Measurements from ENCODE around the gene TSPAN10.

Gene TSPAN10

GRCh38 chr17:81665205-81666091 is 28.5 kb downstream of the TSPAN10 start:
- DNase-seq, result no peak

- no peak for DNase-seq
Observed at GRCh38 chr17:81666092-81666341, 29.0 kb downstream of the TSPAN10 start.

- DNase-seq, result peak; percentile 96
Observed at GRCh38 chr17:81666342-81667191, 29.6 kb downstream of the TSPAN10 start, which contains the start of the genes CCDC137 and OXLD1. Gene CCDC137 (plus strand): TSS chr17:81666737. CDS start chr17:81666767, 30 bp downstream. Gene OXLD1 (minus strand): TSS chr17:81666605. CDS start chr17:81666577, 28 bp downstream.

- no peak for DNase-seq
Observed at GRCh38 chr17:81667754-81668153, 30.8 kb downstream of the TSPAN10 start.

GRCh38 chr17:81672504-81672903 is 35.5 kb downstream of the TSPAN10 start:
- no peak for DNase-seq

GRCh38 chr17:81672954-81673353 is 36.0 kb downstream of the TSPAN10 start:
- DNase-seq, result no peak

GRCh38 chr17:81673561-81674258 is 36.7 kb downstream of the TSPAN10 start:
- DNase-seq, result no peak

GRCh38 chr17:81675515-81676221 is 38.7 kb downstream of the TSPAN10 start:
- DNase-seq, result peak; percentile 24

- DNase-seq, result no peak
Observed at GRCh38 chr17:81676906-81677305, 39.9 kb downstream of the TSPAN10 start.

GRCh38 chr17:81680150-81680549 is 43.2 kb downstream of the TSPAN10 start:
- no peak for DNase-seq

- DNase-seq, result no peak
Observed at GRCh38 chr17:81681672-81682071, 44.7 kb downstream of the TSPAN10 start.

GRCh38 chr17:81682565-81683207 is 45.7 kb downstream of the TSPAN10 start:
- no peak for DNase-seq

GRCh38 chr17:81683208-81683583 is 46.2 kb downstream of the TSPAN10 start:
- DNase-seq, result no peak

- peak; percentile 100 for DNase-seq
Observed at GRCh38 chr17:81683584-81684441, 46.8 kb downstream of the TSPAN10 start, which contains the start of the genes ARL16 and HGS. Gene ARL16 (minus strand): TSS chr17:81683797. CDS start chr17:81683753, 44 bp downstream. Gene HGS (plus strand): TSS chr17:81684011. CDS start chr17:81684067, 56 bp downstream.

GRCh38 chr17:81684442-81684911 is 47.5 kb downstream of the TSPAN10 start:
- DNase-seq, result no peak

- peak; percentile 26 for DNase-seq
Observed at GRCh38 chr17:81685108-81685507, 48.1 kb downstream of the TSPAN10 start.

- no peak for DNase-seq
Observed at GRCh38 chr17:81686614-81687013, 49.6 kb downstream of the TSPAN10 start.

- DNase-seq, result no peak
Observed at GRCh38 chr17:81687770-81688541, 51.0 kb downstream of the TSPAN10 start.

GRCh38 chr17:81688616-81689015 is 51.6 kb downstream of the TSPAN10 start:
- DNase-seq, result no peak

- DNase-seq, result no peak
Observed at GRCh38 chr17:81690066-81690465, 53.1 kb downstream of the TSPAN10 start.

Data from NCI-H1436 (cell line).